Nephron (organoid): ENCODE measurements around the gene ERC1.
"Not testable (repeated sequence)": the region's sequence is repeated elsewhere in the genome, so short reads cannot be mapped to it uniquely, and the experiment has no call there.

Experiments used
- H3K27ac Mint-ChIP-seq, 3 experiments: 2 replicates each; pipeline ENCODE4 v1.8.0; 2020; ENCODE audit warnings: mixed read lengths in 3 of 3, mild to moderate bottlenecking in 2 of 3, moderate library complexity in 1 of 3
- H3K27me3 Mint-ChIP-seq: 2 replicates; pipeline ENCODE4 v1.8.0; 2021; ENCODE audit warnings: low read depth, mild to moderate bottlenecking, moderate library complexity, mixed read lengths
- H3K36me3 Mint-ChIP-seq: 2 replicates; pipeline ENCODE4 v1.8.0; 2020; ENCODE audit warnings: low read depth, mixed read lengths
- H3K4me1 Mint-ChIP-seq: 2 replicates; pipeline ENCODE4 v1.8.0; 2020; ENCODE audit warnings: mixed read lengths
- H3K4me3 Mint-ChIP-seq, 3 experiments: 2 replicates each; pipeline ENCODE4 v1.8.0; 2020; ENCODE audit warnings: mild to moderate bottlenecking in 3 of 3, mixed read lengths in 3 of 3, moderate library complexity in 2 of 3
- H3K9me3 Mint-ChIP-seq: 2 replicates; pipeline ENCODE4 v1.8.0; 2020; ENCODE audit warnings: mixed read lengths
- CTCF ChIP-seq, 3 experiments: fragments of 200-600 bp; sonication (generic); IDR thresholded peaks; one replicate each; pipeline ENCODE4 v1.5.0; 2021; ENCODE audit warnings: antibody characterized with exemption in 3 of 3; ENCODE audit not compliant: unreplicated experiment in 3 of 3

Gene ERC1

GRCh38 chr12:1250641-1251040, 259.6 kb downstream of the ERC1 start:
- no peak overlapping the region for H3K4me3 Mint-ChIP-seq
- H3K27me3 Mint-ChIP-seq = no peaks in the 10 kb centered on the region
- TF ChIP-seq CTCF (IDR thresholded peaks at IDR 0.05; ENCODE audit: unreplicated experiment in 3 of 3) = no peak
- H3K36me3 Mint-ChIP-seq = no peaks in the 10 kb centered on the region
- no peaks in the 10 kb centered on the region for H3K9me3 Mint-ChIP-seq
- H3K27ac Mint-ChIP-seq = no peak overlapping the region
- H3K4me1 Mint-ChIP-seq = no peaks in the 10 kb centered on the region

GRCh38 chr12:1252758-1253157, 261.7 kb downstream of the ERC1 start:
- H3K27ac Mint-ChIP-seq = no peak overlapping the region
- no peak overlapping the region for H3K4me3 Mint-ChIP-seq
- H3K9me3 Mint-ChIP-seq = no peaks in the 10 kb centered on the region
- no peaks in the 10 kb centered on the region for H3K4me1 Mint-ChIP-seq
- no peak for TF ChIP-seq CTCF (IDR thresholded peaks at IDR 0.05; ENCODE audit: unreplicated experiment in 3 of 3)
- H3K36me3 Mint-ChIP-seq = peaks cover 10% of the 10 kb centered on the region
- no peaks in the 10 kb centered on the region for H3K27me3 Mint-ChIP-seq

- not testable (repeated sequence) for H3K9me3 Mint-ChIP-seq, H3K4me3 Mint-ChIP-seq, H3K4me1 Mint-ChIP-seq, H3K27me3 Mint-ChIP-seq, H3K27ac Mint-ChIP-seq
- peaks cover 15% of the 10 kb centered on the region for H3K36me3 Mint-ChIP-seq
Observed at GRCh38 chr12:1255125-1255524, 264.1 kb downstream of the ERC1 start.

GRCh38 chr12:1255854-1256253, 264.8 kb downstream of the ERC1 start:
- not testable (repeated sequence) for H3K27ac Mint-ChIP-seq, H3K9me3 Mint-ChIP-seq, H3K27me3 Mint-ChIP-seq, H3K4me1 Mint-ChIP-seq, H3K4me3 Mint-ChIP-seq
- peaks cover 16% of the 10 kb centered on the region for H3K36me3 Mint-ChIP-seq

GRCh38 chr12:1256285-1256684, 265.3 kb downstream of the ERC1 start:
- Mint-ChIP-seq H3K36me3 (peaks cover 18% of the 10 kb centered on the region), H3K4me1 (no peaks in the 10 kb centered on the region), H3K9me3 (no peaks in the 10 kb centered on the region), H3K27me3 (no peaks in the 10 kb centered on the region), H3K27ac (no peak overlapping the region), H3K4me3 (no peak overlapping the region)
- no peak for TF ChIP-seq CTCF (IDR thresholded peaks at IDR 0.05; ENCODE audit: unreplicated experiment in 3 of 3)

GRCh38 chr12:1256991-1257390, 266.0 kb downstream of the ERC1 start:
- H3K36me3 Mint-ChIP-seq = peaks cover 21% of the 10 kb centered on the region
- TF ChIP-seq CTCF (IDR thresholded peaks at IDR 0.05; ENCODE audit: unreplicated experiment in 3 of 3) = no peak
- no peaks in the 10 kb centered on the region for H3K9me3 Mint-ChIP-seq
- H3K4me1 Mint-ChIP-seq = no peaks in the 10 kb centered on the region
- H3K27me3 Mint-ChIP-seq = no peaks in the 10 kb centered on the region
- no peak overlapping the region for H3K4me3 Mint-ChIP-seq
- H3K27ac Mint-ChIP-seq = no peak overlapping the region

- no peak for TF ChIP-seq CTCF (IDR thresholded peaks at IDR 0.05; ENCODE audit: unreplicated experiment in 3 of 3)
- Mint-ChIP-seq H3K4me1 (no peaks in the 10 kb centered on the region), H3K36me3 (peaks cover 35% of the 10 kb centered on the region), H3K27me3 (no peaks in the 10 kb centered on the region), H3K4me3 (no peak overlapping the region), H3K9me3 (no peaks in the 10 kb centered on the region), H3K27ac (no peak overlapping the region)
Observed at GRCh38 chr12:1262011-1262410, 271.0 kb downstream of the ERC1 start.
